Esophagus muscularis mucosa (tissue), 4 donors: ENCODE measurements around the gene PDE3A. TPM values are rescaled to one million over a fixed set of nuclear protein-coding genes. Genes with fewer than 3 reads are reported as not detected.

Source experiments
- DNase-seq: peaks from one replicate; pipeline ENCODE4 v3.0.0-alpha.2; 2017; ENCODE audit errors: extremely low spot score
- H3K27ac ChIP-seq, 4 donors: fragments of 200-600 bp; sonication (generic); replicated peaks in 1 of 4; 1 replicate in 3 of 4; 2 replicates in 1 of 4; pipeline ENCODE4 v1.5.1; 2016 to 2019; ENCODE audit warnings: mild to moderate bottlenecking in 1 of 4
- H3K27me3 ChIP-seq, 4 donors: fragments of 200-600 bp; sonication (generic); one replicate each; pipeline versions ENCODE4 v1.5.1 to v1.6.0; 2016 to 2019
- H3K36me3 ChIP-seq, 4 donors: fragments of 200-600 bp; sonication (generic); one replicate each; pipeline ENCODE4 v1.5.1; 2016 to 2019
- H3K4me1 ChIP-seq, 4 donors: fragments of 200-600 bp; sonication (generic); one replicate each; pipeline ENCODE4 v1.5.1; 2016 to 2019
- H3K4me3 ChIP-seq, 4 donors: fragments of 200-600 bp; sonication (generic); 1 replicate in 2 of 4; 2 replicates in 2 of 4; pipeline ENCODE4 v1.5.1; 2016 to 2019; ENCODE audit warnings: mild to moderate bottlenecking in 4 of 4, moderate library complexity in 1 of 4
- H3K9me3 ChIP-seq, 4 donors: fragments of 200-600 bp; sonication (generic); 1 replicate in 3 of 4; 2 replicates in 1 of 4; pipeline ENCODE4 v1.5.1; 2016 to 2019
- EP300 ChIP-seq: sonication (generic); formaldehyde crosslinking; IDR thresholded peaks from one replicate; pipeline ENCODE4 v1.6.1; 2017; ENCODE audit warnings: antibody characterized with exemption
- POLR2A ChIP-seq: fragments of 450-650 bp; IDR thresholded peaks from one replicate; pipeline ENCODE4 v1.6.1; 2017; ENCODE audit warnings: antibody characterized with exemption, moderate library complexity, mild to moderate bottlenecking, low read depth
- POLR2AphosphoS5 ChIP-seq, 2 donors: sonication (generic); formaldehyde crosslinking; IDR thresholded peaks; one replicate each; pipeline ENCODE4 v1.6.1; 2017; ENCODE audit warnings: antibody characterized with exemption in 2 of 2
- WGBS: methylation state at CpG from one replicate; pipeline ENCODE4 v1.1.5; 2018; 5-methylcytosine and 5-hydroxymethylcytosine counted together
- intact Hi-C: fragments of 100-400 bp; cut with DNase I; formaldehyde crosslinking; loops from one replicate; pipeline ENCODE4 v1.15.1; 2023
- total RNA-seq, 4 donors: library from RNA; depleted of rRNA; stranded (reverse); fragments of >200 nt; gene quantifications; one replicate each; pipeline versions ENCODE4 v1.1.0 to v1.2.1, GENCODE V29; 2016
- TF ChIP-seq, protein P1 (sequence below), 3 experiments: fragments of 200-600 bp in 2 of 3; fragments of 450-650 bp in 1 of 3; sonication (generic) in 2 of 3; IDR thresholded peaks; one replicate each; pipeline ENCODE4 v1.5.1; 2017 to 2019; ENCODE audit warnings: antibody characterized with exemption in 3 of 3, mild to moderate bottlenecking in 2 of 3, moderate library complexity in 1 of 3

Gene PDE3A
- total RNA-seq, 4 donors from 2014 or later, result 93.8 to 155 (median 106) TPM

- H3K27me3 ChIP-seq, result no peaks in the 10 kb centered on the region
- peaks cover 0 to 37% (median 14%) of the 10 kb centered on the region in 4 donors for H3K36me3 ChIP-seq
- 96% methylated on average over 2 of the region's 2 CpGs for WGBS
- H3K4me3 ChIP-seq, result no peak overlapping the region
- H3K4me1 ChIP-seq, result peaks cover 0 to 15% (median 10%) of the 10 kb centered on the region in 4 donors
- H3K9me3 ChIP-seq, result no peaks in the 10 kb centered on the region
- intact Hi-C loops, result loop anchor here (10.0 kb wide), 1 partner anchor 151 kb away; no protein-coding TSS in a partner anchor
- TF ChIP-seq, protein P1, sequence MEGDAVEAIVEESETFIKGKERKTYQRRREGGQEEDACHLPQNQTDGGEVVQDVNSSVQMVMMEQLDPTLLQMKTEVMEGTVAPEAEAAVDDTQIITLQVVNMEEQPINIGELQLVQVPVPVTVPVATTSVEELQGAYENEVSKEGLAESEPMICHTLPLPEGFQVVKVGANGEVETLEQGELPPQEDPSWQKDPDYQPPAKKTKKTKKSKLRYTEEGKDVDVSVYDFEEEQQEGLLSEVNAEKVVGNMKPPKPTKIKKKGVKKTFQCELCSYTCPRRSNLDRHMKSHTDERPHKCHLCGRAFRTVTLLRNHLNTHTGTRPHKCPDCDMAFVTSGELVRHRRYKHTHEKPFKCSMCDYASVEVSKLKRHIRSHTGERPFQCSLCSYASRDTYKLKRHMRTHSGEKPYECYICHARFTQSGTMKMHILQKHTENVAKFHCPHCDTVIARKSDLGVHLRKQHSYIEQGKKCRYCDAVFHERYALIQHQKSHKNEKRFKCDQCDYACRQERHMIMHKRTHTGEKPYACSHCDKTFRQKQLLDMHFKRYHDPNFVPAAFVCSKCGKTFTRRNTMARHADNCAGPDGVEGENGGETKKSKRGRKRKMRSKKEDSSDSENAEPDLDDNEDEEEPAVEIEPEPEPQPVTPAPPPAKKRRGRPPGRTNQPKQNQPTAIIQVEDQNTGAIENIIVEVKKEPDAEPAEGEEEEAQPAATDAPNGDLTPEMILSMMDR (IDR thresholded peaks at IDR 0.05), result no peak
- TF ChIP-seq POLR2AphosphoS5 (IDR thresholded peaks at IDR 0.05) (no peak), EP300 (no peak), POLR2A (no peak)
- no peak overlapping the region for H3K27ac ChIP-seq
- no peak for DNase-seq
These were observed 275.5 kb downstream of the PDE3A start for GRCh38 chr12:20643822-20644221.

GRCh38 chr12:20646239-20646827 lies 278.0 kb downstream of the PDE3A start:
- Histone ChIP-seq H3K27me3 (no peaks in the 10 kb centered on the region), H3K9me3 (no peaks in the 10 kb centered on the region), H3K4me3 (no peak overlapping the region), H3K4me1 (peaks cover 0 to 15% (median 10%) of the 10 kb centered on the region in 4 donors), H3K27ac (no peak overlapping the region), H3K36me3 (peaks cover 0 to 46% (median 23%) of the 10 kb centered on the region in 4 donors)
- 48% methylated on average over 3 of the region's 3 CpGs for WGBS
- intact Hi-C loops, result loop anchor here (10.0 kb wide), 1 partner anchor 148 kb away; no protein-coding TSS in a partner anchor
- no peak for DNase-seq
- TF ChIP-seq, protein P1 (IDR thresholded peaks at IDR 0.05), result peak; percentile 36 to 60 (median 53)
- TF ChIP-seq POLR2A, result no peak

- 86% methylated on average over 2 of the region's 2 CpGs for WGBS
- Histone ChIP-seq H3K27me3 (no peaks in the 10 kb centered on the region), H3K27ac (no peak overlapping the region), H3K4me1 (peaks cover 0 to 3% (median 0%) of the 10 kb centered on the region in 4 donors), H3K9me3 (no peaks in the 10 kb centered on the region), H3K4me3 (no peak overlapping the region), H3K36me3 (peaks cover 8 to 68% (median 40%) of the 10 kb centered on the region in 4 donors)
- TF ChIP-seq EP300, result no peak
- no peak for TF ChIP-seq POLR2A
- no peak for TF ChIP-seq POLR2AphosphoS5 (IDR thresholded peaks at IDR 0.05)
- TF ChIP-seq, protein P1 (IDR thresholded peaks at IDR 0.05), result no peak
- no peak for DNase-seq
- intact Hi-C loops, result loop anchor here (10.0 kb wide), 1 partner anchor 411 kb away; no protein-coding TSS in a partner anchor
These were observed 285.5 kb downstream of the PDE3A start for GRCh38 chr12:20653871-20654270.

GRCh38 chr12:20656600-20656999 lies 288.3 kb downstream of the PDE3A start:
- Histone ChIP-seq H3K27ac (no peak overlapping the region), H3K4me1 (peaks cover 0 to 3% (median 0%) of the 10 kb centered on the region in 4 donors), H3K9me3 (peaks cover 0 to 7% (median 2%) of the 10 kb centered on the region in 4 donors), H3K27me3 (no peaks in the 10 kb centered on the region), H3K4me3 (no peak overlapping the region), H3K36me3 (peaks cover 9 to 69% (median 37%) of the 10 kb centered on the region in 4 donors)
- 79% methylated on average over 1 of the region's 1 CpG for WGBS
- no peak for DNase-seq
- intact Hi-C loops, result loop anchor here (10.0 kb wide), 1 partner anchor 408 kb away; no protein-coding TSS in a partner anchor
- no peak for TF ChIP-seq EP300
- TF ChIP-seq, protein P1 (IDR thresholded peaks at IDR 0.05), result no peak
- TF ChIP-seq POLR2AphosphoS5 (IDR thresholded peaks at IDR 0.05), result no peak
- no peak for TF ChIP-seq POLR2A
